Stimulated activated CD8-positive, alpha-beta memory T cell treated with anti-CD3 and anti-CD28 coated beads, Interleukin-15, amount 100 ng/mL, for 24 hours (primary cell): ENCODE results near the gene ANKRD13D.

Experiments used
- DNase-seq: peaks from one replicate; pipeline ENCODE4 v3.0.0-alpha.2; 2020; ENCODE audit warnings: low read depth

ANKRD13D gene

GRCh38 chr11:67273260-67273990 is 15.7 kb upstream of the ANKRD13D start:
- no peak for DNase-seq

GRCh38 chr11:67274768-67275605 is 14.1 kb upstream of the ANKRD13D start:
- DNase-seq = no peak

- no peak for DNase-seq
Measured at GRCh38 chr11:67275606-67276409, 13.3 kb upstream of the ANKRD13D start.

- no peak for DNase-seq
Measured at GRCh38 chr11:67276781-67277230, 12.3 kb upstream of the ANKRD13D start.

- peak; percentile 65 for DNase-seq
Measured at GRCh38 chr11:67277231-67277961, 11.7 kb upstream of the ANKRD13D start.

GRCh38 chr11:67278135-67278938 is 10.8 kb upstream of the ANKRD13D start:
- no peak for DNase-seq

GRCh38 chr11:67278939-67279588 is 10.0 kb upstream of the ANKRD13D start:
- no peak for DNase-seq

- no peak for DNase-seq
Measured at GRCh38 chr11:67279589-67280340, 9.3 kb upstream of the ANKRD13D start.

GRCh38 chr11:67280341-67280787 is 8.7 kb upstream of the ANKRD13D start:
- no peak for DNase-seq

- no peak for DNase-seq
Measured at GRCh38 chr11:67280788-67281551, 8.1 kb upstream of the ANKRD13D start.

- DNase-seq = no peak
Measured at GRCh38 chr11:67281552-67282150, 7.5 kb upstream of the ANKRD13D start.

- DNase-seq = no peak
Measured at GRCh38 chr11:67282155-67282875, 6.8 kb upstream of the ANKRD13D start.

- DNase-seq = no peak
Measured at GRCh38 chr11:67282876-67283371, 6.2 kb upstream of the ANKRD13D start.

- no peak for DNase-seq
Measured at GRCh38 chr11:67283481-67283963, 5.6 kb upstream of the ANKRD13D start.

GRCh38 chr11:67284811-67285540 is 4.1 kb upstream of the ANKRD13D start:
- DNase-seq = no peak
